Pancreas (tissue), 10 donors: ENCODE measurements around the gene IL4R. TPM values are rescaled to one million over a fixed set of nuclear protein-coding genes. Genes with fewer than 3 reads are reported as not detected.
"Not testable (repeated sequence)": the region's sequence is repeated elsewhere in the genome, so short reads cannot be mapped to it uniquely, and the experiment has no call there.

Experiments
- ATAC-seq, 4 donors: fragments of 200-7000 bp; cut with Tn5 transposase; one replicate each; pipeline versions ENCODE4 v1.8.0 to v1.9.1; 2020; ENCODE audit warnings: mild to moderate bottlenecking in 4 of 4, moderate library complexity in 4 of 4
- DNase-seq, 6 donors: peaks; one replicate each; pipeline ENCODE4 v3.0.0-alpha.2; 2020
- FAIRE-seq: peaks from 2 replicates; lab custom pipeline; 2012; peaks lifted over from hg19 to GRCh38; lab: Jason Lieb, UNC
- H3K27ac ChIP-seq, 4 donors: fragments of 200-600 bp; sonication (generic); 1 replicate in 3 of 4; 2 replicates in 1 of 4; pipeline versions ENCODE4 v1.5.0 to v1.8.0; 2020
- H3K27me3 ChIP-seq, 4 donors: fragments of 200-600 bp; one replicate each; pipeline ENCODE4 v1.8.0; 2021
- H3K36me3 ChIP-seq, 3 donors: fragments of 200-600 bp; sonication (generic) in 1 of 3; one replicate each; pipeline versions ENCODE4 v1.5.0 to v1.8.0; 2020 to 2021
- H3K4me1 ChIP-seq, 3 donors: fragments of 200-600 bp; one replicate each; pipeline ENCODE4 v1.8.0; 2021
- H3K4me3 ChIP-seq, 4 donors: fragments of 200-600 bp; sonication (generic) in 2 of 4; one replicate each; pipeline versions ENCODE4 v1.5.0 to v1.8.0; 2020 to 2021
- H3K9me3 ChIP-seq, 4 donors: fragments of 200-600 bp; one replicate each; pipeline ENCODE4 v1.8.0; 2021
- WGBS, 2 donors: extraction: QIAGEN DNeasy Blood & Tissue Kit; methylation state at CpG; one replicate each; pipeline ENCODE4 v1.1.7; 2013; 5-methylcytosine and 5-hydroxymethylcytosine counted together
- intact Hi-C, 3 donors: fragments of 100-400 bp; cut with DNase I; formaldehyde crosslinking; loops; one replicate each; pipeline versions ENCODE4 v1.11.1 to v1.14.2; 2022
- polyA plus RNA-seq, 2 donors: library from polyadenylated mRNA; stranded (reverse); fragments of 200-250 nt; gene quantifications; one replicate each; pipeline ENCODE4 v1.2.3, GENCODE V29; 2013
- total RNA-seq, 6 donors: library from RNA; stranded (reverse); fragmentation: NEBNext Ultra II Directional in 4 of 6; extraction: Animal tissue kit (Norgen Biotek cat#: 25700) in 4 of 6; gene quantifications; one replicate each; pipeline versions ENCODE4 v1.2.1 to v1.2.4, GENCODE V29; 2021 to 2023
- TF ChIP-seq, protein P1 (sequence below), 4 donors: fragments of 200-600 bp; sonication (generic) in 3 of 4; IDR thresholded peaks; one replicate each; pipeline versions ENCODE4 v1.5.0 to v1.8.0; 2021; ENCODE audit warnings: antibody characterized with exemption in 4 of 4
- donor health status: healthy with polysubstance abuse.
- donor health status: DM: no; HTN: no; CAD: no; lungs with moderate emphysema.
- donor health status: DM: no; HTN: no; CAD: no.
- donor health status: control.
- donor health status: control.
- donor health status: Bipolar disorder and iron deficiency.
- donor health status: DM: yes; HTN: yes; CAD: no.
- donor health status: DM: no; HTN: no; CAD: no.
- donor health status: DM: no; HTN: no; CAD: no.
- donor health status: DM: yes; HTN: yes; CAD: no.

Gene IL4R
- total and polyA plus RNA-seq, 8 donors, result 16.0 to 58.7 (median 30.3) TPM

DNA sequence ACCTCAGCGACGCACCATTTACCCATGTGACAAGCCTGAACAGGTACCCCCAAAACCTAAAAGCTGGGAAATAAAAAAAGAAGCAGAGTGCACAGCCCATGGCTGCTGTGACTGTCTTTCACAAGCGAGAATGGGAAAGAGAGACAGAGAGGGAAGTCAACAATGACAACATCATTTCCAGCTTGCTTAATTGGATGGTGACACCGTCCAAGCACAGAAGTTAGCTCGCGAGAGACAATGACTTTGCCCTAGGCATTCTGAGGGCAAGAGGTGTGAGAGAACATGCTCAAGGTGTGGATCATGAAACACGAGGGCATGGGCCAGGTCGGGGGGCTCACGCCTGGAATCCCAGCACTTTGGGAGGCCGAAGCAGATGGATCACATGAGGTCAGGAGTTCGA, 25.9 kb upstream of the IL4R start:
- no peak overlapping the region for H3K27ac ChIP-seq
- no peak for FAIRE-seq
- WGBS, 2 donors, result 86 to 89% methylated on average over 11 of the region's 11 CpGs
- no peak for ATAC-seq
- no peaks in the 10 kb centered on the region for H3K9me3 ChIP-seq
- H3K27me3 ChIP-seq, result no peaks in the 10 kb centered on the region
- no peak overlapping the region for H3K4me3 ChIP-seq
- H3K36me3 ChIP-seq, result no peaks in the 10 kb centered on the region
- H3K4me1 ChIP-seq, result no peaks in the 10 kb centered on the region
- TF ChIP-seq, protein P1, sequence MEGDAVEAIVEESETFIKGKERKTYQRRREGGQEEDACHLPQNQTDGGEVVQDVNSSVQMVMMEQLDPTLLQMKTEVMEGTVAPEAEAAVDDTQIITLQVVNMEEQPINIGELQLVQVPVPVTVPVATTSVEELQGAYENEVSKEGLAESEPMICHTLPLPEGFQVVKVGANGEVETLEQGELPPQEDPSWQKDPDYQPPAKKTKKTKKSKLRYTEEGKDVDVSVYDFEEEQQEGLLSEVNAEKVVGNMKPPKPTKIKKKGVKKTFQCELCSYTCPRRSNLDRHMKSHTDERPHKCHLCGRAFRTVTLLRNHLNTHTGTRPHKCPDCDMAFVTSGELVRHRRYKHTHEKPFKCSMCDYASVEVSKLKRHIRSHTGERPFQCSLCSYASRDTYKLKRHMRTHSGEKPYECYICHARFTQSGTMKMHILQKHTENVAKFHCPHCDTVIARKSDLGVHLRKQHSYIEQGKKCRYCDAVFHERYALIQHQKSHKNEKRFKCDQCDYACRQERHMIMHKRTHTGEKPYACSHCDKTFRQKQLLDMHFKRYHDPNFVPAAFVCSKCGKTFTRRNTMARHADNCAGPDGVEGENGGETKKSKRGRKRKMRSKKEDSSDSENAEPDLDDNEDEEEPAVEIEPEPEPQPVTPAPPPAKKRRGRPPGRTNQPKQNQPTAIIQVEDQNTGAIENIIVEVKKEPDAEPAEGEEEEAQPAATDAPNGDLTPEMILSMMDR (IDR thresholded peaks at IDR 0.05), result no peak
- DNase-seq, result no peak
- intact Hi-C loops, result no loop called here

DNA sequence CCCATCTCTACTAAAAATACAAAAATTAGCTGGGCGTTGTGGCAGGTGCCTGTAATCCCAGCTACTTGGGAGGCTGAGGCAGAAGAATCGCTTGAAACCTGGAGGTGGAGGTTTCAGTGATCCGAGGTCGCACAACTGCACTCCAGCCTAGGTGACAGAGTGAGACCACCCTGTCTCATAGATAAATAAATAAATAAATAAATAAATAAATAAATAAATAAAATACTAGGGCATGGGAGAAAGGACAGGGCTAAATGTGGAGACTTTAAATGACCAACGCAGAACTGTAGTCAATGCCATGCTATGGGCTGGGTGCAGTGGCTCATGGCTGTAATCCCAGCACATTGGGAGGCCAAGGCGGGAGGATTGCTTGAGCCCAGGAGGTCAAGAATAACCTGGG, 25.5 kb upstream of the IL4R start:
- H3K4me3 ChIP-seq, H3K4me1 ChIP-seq, H3K36me3 ChIP-seq, H3K27ac ChIP-seq, DNase-seq, intact Hi-C loops, FAIRE-seq, H3K9me3 ChIP-seq, ATAC-seq, H3K27me3 ChIP-seq: not testable (repeated sequence)
- 83 to 91% methylated on average over 6 of the region's 6 CpGs for WGBS, 2 donors

DNA sequence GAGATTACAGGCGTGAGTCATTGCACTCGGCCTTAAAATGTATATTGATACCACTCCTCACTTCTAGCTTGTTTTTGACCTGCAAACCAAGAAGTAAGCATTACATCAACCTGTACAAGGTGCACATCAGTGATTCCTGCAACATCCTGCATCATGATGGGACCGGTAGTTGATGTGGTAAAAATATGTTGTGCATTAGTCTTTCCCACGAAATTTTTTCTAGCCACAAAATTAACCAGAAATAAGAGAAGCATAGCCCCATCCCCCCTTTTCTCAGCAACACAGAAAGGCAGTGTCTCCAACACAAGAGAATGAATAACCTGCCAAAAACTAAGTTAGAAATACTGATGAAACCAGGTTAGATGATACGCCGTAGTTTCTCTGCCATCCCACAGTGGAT, 24.1 kb upstream of the IL4R start:
- H3K4me1 ChIP-seq, result no peaks in the 10 kb centered on the region
- no peak overlapping the region for H3K27ac ChIP-seq
- TF ChIP-seq, protein P1 (IDR thresholded peaks at IDR 0.05), result no peak
- no peak for ATAC-seq
- DNase-seq, result no peak
- no peaks in the 10 kb centered on the region for H3K36me3 ChIP-seq
- no peak overlapping the region for H3K4me3 ChIP-seq
- no peaks in the 10 kb centered on the region for H3K27me3 ChIP-seq
- intact Hi-C loops, result no loop called here
- WGBS, 2 donors, result 63 to 67% methylated on average over 6 of the region's 6 CpGs
- FAIRE-seq, result no peak
- no peaks in the 10 kb centered on the region for H3K9me3 ChIP-seq

DNA sequence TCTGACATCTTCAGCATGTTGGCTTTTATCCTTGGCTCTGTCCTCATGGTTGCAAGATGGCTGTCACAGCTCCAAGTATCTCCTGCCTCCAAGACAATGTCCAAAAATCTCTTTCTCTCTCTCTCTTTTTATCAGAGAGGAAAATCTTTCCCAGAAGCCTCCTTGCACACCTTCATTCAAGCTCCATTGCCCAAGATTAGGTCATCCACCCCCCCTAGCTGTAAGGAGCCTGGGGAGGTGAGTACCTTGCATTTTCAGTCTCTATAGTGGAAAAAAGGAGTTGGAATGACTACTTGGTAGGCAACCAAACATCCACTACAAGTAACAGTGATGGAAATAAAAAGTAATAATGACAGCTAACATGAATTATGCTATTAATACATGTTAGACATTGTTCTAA, 23.2 kb upstream of the IL4R start:
- FAIRE-seq, result no peak
- no peak overlapping the region for H3K4me3 ChIP-seq
- no peaks in the 10 kb centered on the region for H3K36me3 ChIP-seq
- no peak for DNase-seq
- intact Hi-C loops, result no loop called here
- no peaks in the 10 kb centered on the region for H3K9me3 ChIP-seq
- TF ChIP-seq, protein P1 (IDR thresholded peaks at IDR 0.05), result no peak
- H3K27me3 ChIP-seq, result no peaks in the 10 kb centered on the region
- ATAC-seq, result no peak
- no peaks in the 10 kb centered on the region for H3K4me1 ChIP-seq
- no peak overlapping the region for H3K27ac ChIP-seq

DNA sequence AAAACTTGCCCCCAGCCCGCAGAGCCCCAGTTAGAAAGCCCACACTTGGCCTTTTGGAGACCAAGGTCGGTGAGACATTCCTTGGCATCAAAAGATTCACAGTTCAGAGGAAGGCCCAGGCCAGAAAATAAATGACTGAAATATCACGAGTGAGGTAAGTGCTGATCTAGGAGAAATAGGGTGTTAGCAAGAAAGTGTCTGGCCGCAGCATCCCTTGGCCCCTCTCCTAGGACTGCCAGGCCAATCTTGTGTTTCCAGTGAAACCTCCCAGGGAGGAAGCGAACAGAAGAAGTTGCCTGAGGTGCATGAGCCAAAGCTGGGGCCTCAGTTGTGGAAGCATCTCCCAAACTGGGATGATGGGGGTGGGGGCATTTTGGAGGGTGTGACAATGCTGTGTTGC, 22.7 kb upstream of the IL4R start:
- intact Hi-C loops, result no loop called here

More for the DNA sequence above, 22.7 kb upstream of the IL4R start:
- no peak for DNase-seq
- no peak overlapping the region for H3K4me3 ChIP-seq
- FAIRE-seq, result no peak
- 59 to 71% methylated on average over 5 of the region's 5 CpGs for WGBS, 2 donors
- no peaks in the 10 kb centered on the region for H3K4me1 ChIP-seq
- TF ChIP-seq, protein P1 (IDR thresholded peaks at IDR 0.05), result no peak
- ATAC-seq, result no peak
- no peaks in the 10 kb centered on the region for H3K9me3 ChIP-seq
- H3K36me3 ChIP-seq, result no peaks in the 10 kb centered on the region
- H3K27me3 ChIP-seq, result no peaks in the 10 kb centered on the region
- no peak overlapping the region for H3K27ac ChIP-seq
